ENCODE data around the gene INSR. TPM values are rescaled to one million over a fixed set of nuclear protein-coding genes. Genes with fewer than 3 reads are reported as not detected.
A peak's percentile ranks its signal among the peaks of the same experiment; 100 is the strongest.
"Not testable (repeated sequence)": the region's sequence is repeated elsewhere in the genome, so short reads cannot be mapped to it uniquely, and the experiment has no call there.

INSR gene
- total and polyA plus RNA-seq, 12 donors = 20.2 to 157 (median 99.0) TPM

DNA sequence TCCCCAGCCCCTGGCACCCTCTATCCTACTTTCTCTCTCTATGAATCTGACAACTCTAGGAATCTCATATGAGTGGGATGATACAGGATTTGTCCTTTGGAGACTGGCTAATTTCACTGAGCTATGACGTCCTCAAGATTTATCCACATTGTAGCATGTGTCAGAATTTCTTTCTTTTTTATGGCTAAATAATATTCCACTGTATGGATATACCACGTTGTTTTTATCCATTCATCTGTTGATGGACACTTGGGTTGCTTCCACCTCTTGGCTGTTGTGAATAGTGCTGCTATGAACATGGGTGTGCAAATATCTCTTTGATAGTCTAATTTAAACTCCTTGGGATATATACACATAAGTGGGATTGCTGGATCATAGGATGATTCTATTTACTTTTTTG, 24.0 kb upstream of the INSR start:
- Histone ChIP-seq H3K4me1 (peaks cover 0 to 17% (median 11%) of the 10 kb centered on the region in 9 donors), H3K9me3 (peaks cover 0 to 16% (median 4%) of the 10 kb centered on the region in 11 donors), H3K4me3 (no peak overlapping the region), H3K27me3 (no peaks in the 10 kb centered on the region), H3K27ac (no peak overlapping the region), H3K36me3 (no peaks in the 10 kb centered on the region)
- no peak for DNase-seq
- 45 to 47% methylated on average over 2 of the region's 2 CpGs for WGBS, 2 donors
- no peak for ATAC-seq
- intact Hi-C loops (cut with DNase I) = no loop called here
- TF ChIP-seq, protein P1, sequence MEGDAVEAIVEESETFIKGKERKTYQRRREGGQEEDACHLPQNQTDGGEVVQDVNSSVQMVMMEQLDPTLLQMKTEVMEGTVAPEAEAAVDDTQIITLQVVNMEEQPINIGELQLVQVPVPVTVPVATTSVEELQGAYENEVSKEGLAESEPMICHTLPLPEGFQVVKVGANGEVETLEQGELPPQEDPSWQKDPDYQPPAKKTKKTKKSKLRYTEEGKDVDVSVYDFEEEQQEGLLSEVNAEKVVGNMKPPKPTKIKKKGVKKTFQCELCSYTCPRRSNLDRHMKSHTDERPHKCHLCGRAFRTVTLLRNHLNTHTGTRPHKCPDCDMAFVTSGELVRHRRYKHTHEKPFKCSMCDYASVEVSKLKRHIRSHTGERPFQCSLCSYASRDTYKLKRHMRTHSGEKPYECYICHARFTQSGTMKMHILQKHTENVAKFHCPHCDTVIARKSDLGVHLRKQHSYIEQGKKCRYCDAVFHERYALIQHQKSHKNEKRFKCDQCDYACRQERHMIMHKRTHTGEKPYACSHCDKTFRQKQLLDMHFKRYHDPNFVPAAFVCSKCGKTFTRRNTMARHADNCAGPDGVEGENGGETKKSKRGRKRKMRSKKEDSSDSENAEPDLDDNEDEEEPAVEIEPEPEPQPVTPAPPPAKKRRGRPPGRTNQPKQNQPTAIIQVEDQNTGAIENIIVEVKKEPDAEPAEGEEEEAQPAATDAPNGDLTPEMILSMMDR (IDR thresholded peaks at IDR 0.05) = no peak

DNA sequence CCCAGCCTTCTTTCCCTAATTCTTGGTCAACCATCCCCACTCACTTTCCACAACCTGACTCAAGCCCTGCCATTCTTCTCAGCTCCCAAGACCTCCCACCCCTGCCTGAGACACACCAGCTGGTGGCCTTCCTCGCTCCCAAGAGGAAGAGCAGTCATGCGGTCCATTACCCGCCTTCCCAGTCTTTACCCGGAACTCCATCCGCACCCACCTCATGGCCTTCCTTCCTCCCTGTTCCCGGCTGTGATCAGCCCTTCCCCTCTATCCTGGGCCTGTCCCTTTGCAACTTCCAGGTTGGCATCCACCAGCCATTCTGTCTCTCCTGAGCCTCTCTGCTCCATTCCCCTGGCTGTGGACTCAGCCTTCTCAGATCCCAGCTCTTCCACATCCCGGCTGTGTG, 18.6 kb upstream of the INSR start:
- peak overlapping the region in 2 of 10 donors; percentile 19 to 35 for H3K27ac ChIP-seq
- ATAC-seq = peak in 5 of 8 donors; percentile 44 to 83 (median 59)

GRCh38 chr19:7311911-7312310, 17.7 kb upstream of the INSR start:
- H3K4me3 ChIP-seq = no peak overlapping the region
- DNase-seq (no peak), ATAC-seq (no peak)
- 96 to 97% methylated on average over 12 of the region's 12 CpGs for WGBS, 2 donors
- TF ChIP-seq, protein P1 (IDR thresholded peaks at IDR 0.05) = no peak
- no peaks in the 10 kb centered on the region for H3K27me3 ChIP-seq
- peak overlapping the region in 1 of 10 donors; percentile 35 for H3K27ac ChIP-seq
- H3K36me3 ChIP-seq = no peaks in the 10 kb centered on the region
- intact Hi-C loops (cut with DNase I) = no loop called here
- no peaks in the 10 kb centered on the region for H3K4me1 ChIP-seq
- H3K9me3 ChIP-seq = peaks cover 0 to 8% (median 0%) of the 10 kb centered on the region in 11 donors

More for the DNA sequence above, 18.6 kb upstream of the INSR start:
- peak in 1 of 2 donors; percentile 10 for DNase-seq
- TF ChIP-seq, protein P1 (IDR thresholded peaks at IDR 0.05) = no peak
- Histone ChIP-seq H3K9me3 (peaks cover 0 to 9% (median 0%) of the 10 kb centered on the region in 11 donors), H3K4me3 (no peak overlapping the region), H3K36me3 (no peaks in the 10 kb centered on the region), H3K4me1 (no peaks in the 10 kb centered on the region), H3K27me3 (no peaks in the 10 kb centered on the region)
- intact Hi-C loops (cut with DNase I) = no loop called here
- 46 to 68% methylated on average over 7 of the region's 7 CpGs for whole genome bisulfite sequencing, 2 donors

DNA sequence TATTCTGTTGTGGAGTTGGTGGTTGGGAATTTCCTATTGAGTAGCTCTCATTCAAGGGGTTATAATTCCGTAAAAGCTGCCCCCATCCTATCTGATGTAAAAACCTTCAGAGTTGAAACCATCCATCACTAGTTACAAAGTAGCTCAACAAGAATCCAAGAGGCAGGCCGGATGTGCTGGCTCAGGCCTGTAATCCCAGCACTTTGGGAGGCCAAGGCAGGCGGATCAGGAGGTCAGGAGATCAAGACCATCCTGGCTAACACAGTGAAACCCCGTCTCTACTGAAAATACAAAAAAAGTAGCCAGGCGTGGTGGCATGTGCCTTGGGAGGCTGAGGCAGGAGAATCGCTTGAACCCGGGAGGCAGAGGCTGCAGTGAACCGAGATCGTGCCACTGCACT, 14.1 kb upstream of the INSR start:
- H3K4me1 ChIP-seq; H3K4me3 ChIP-seq; intact Hi-C loops (cut with DNase I); ATAC-seq; H3K9me3 ChIP-seq; H3K27ac ChIP-seq; H3K27me3 ChIP-seq; H3K36me3 ChIP-seq; DNase-seq: not testable (repeated sequence)
- 86 to 89% methylated on average over 7 to 9 of the region's 9 CpGs for WGBS, 2 donors

DNA sequence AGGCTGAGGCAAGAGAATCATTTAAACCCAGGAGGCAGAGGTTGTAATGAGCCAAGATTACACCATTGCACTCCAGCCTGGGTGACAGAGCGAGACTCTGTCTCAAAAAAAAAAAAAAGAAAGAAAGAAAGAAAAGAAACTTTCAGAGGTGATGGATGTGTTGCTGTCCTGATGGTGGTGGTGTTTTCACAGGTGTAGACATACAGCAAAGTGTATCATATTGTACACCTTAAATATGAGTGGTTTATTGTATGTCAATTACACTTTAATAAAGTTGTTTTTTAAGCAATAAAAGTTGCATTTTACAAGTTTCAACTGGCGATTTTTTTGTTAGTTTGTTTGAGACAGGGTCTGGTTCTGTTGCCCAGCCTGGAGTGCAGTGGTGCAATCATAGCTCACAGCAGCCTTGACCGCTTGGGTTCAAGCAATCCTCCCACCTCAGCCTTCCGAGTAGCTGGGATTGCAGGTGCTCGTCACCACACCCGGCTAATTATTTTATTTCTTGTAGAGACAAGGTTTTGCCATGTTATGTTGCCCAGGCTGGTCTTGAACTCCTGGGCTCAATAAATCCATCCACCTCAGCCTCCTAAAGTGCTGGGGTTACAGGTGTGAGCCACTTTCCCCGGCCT, 13.5 kb upstream of the INSR start:
- Histone ChIP-seq H3K27me3 (no peaks in the 10 kb centered on the region), H3K4me3 (no peak overlapping the region), H3K27ac (no peak overlapping the region), H3K9me3 (no peaks in the 10 kb centered on the region), H3K4me1 (no peaks in the 10 kb centered on the region), H3K36me3 (no peaks in the 10 kb centered on the region)
- TF ChIP-seq, protein P1 (IDR thresholded peaks at IDR 0.05) = no peak
- DNase-seq (no peak), ATAC-seq (no peak)
- WGBS, 2 donors = 85 to 92% methylated on average over 7 of the region's 7 CpGs
- intact Hi-C loops (cut with DNase I) = no loop called here

Measured in heart right ventricle (tissue), 16 donors.